Bone marrow (tissue), 2 donors: ENCODE data around the gene AAGAB.
A peak's percentile ranks its signal among the peaks of the same experiment; 100 is the strongest.

Experiments used
- DNase-seq, 2 donors: peaks; one replicate each; lab custom pipeline; 2025; lab: John Stamatoyannopoulos, UW

AAGAB gene

DNA sequence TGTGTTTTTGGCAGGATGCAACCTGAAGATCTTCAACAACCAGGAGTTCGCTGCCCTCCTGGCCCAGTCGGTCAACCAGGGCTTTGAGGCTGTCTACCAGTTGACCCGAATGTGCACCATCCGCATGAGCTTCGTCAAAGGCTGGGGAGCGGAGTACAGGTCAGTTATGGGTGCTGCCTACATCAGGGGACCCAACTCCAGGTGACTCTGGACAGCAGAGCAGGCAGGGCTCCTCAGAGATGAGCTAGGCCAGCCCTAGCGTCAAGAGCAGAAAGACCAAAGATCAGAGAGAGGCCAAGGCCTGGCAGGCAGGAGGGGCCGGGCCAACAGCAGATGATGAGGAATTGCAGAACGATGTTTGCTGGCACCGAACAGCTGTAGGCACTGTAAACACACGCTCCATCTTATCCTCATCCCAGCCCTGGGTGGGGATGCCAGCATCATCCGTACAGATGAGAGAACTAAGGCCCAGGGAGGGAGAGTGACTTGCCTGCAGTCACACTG is 67.1 kb downstream of the AAGAB start:
- DNase-seq = no peak

DNA sequence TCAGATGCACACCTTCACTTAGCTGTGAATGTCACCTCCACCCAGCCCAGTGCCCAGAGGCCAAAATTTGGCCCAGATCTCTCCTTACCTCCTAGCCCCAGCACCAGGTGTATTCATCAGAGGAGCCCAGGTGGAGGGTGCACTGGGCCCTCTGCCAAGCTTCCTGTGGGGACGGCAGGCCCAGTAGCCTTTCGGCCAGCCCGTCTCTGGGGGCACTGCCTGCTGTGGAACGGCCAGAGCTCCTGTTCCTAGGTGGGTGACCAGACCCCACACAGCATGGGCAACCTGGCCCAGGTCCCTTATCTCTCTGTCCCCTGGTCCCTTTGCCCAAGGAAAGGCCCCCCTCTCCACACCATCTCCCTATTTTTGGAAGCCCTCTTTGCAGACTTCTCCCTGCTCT is 67.8 kb downstream of the AAGAB start:
- no peak for DNase-seq

DNA sequence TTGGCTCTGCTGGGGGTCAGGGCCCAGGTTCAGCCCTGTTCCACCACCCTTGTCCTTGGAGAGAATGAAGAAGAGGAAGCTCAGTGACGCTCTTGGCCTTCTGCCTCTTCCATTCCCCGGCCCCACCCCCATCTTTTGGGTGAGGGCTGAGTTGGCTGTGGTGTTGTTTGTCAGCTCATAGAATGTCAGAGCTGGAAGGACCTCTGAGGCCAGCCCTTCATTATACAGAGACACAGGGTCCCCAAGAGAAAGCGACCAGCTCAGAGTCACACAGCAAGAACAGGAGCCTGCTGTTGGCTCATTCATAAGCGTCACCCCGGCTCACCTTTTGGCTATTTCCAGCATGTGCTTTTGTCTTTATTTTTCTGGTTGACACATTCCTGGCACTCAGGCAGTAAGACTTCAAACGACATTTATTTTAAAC is 68.2 kb downstream of the AAGAB start:
- peak in 1 of 2 donors; percentile 16 for DNase-seq

DNA sequence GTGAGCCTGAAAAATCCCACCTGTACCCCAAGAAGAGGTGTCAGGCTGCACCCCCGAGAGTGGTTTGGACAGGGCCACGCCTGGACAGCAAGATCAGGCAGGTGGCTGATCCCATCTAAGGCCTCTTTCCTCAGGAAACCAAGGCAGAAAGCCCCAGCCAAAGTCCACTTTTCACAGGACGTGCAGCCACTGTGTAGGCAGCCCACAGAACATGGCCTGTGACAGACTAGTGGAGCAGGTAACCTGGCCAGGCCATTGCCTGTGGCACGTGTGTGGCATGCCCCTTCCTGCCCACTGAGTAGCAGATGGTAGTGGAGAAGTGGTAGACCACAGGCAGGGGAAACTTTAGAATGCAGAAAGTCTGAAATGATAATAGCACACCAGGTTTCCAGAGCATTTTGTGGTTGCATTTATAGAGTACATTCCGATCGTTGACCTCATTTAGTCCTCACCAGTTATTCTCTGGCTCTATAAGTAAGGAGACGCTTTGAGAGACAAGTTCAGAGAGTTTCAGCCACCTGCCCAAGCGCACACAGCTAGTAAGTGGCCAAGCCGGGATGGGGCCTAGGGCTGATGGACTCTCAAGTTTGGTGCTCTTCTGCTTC is 68.7 kb downstream of the AAGAB start:
- no peak for DNase-seq

DNA sequence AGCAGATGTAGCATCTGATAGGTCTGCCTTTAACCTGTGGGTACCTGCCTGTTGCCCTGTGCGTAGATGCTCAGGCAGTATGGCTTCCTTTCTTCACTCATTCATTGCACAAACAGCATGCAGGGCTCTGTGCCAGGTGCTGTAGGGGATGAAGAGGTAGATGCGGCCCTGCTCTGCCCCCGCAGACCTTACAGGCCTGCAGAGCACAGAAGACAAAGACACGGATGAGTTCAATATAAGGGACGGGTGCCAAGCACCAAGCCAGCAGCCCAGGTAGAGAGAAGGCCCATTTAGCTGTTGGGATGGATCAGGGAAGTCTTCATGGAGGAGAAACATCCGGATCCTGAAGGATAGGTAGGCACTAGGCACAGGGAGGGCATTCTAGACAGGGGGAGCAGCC is 69.4 kb downstream of the AAGAB start:
- DNase-seq = no peak

DNA sequence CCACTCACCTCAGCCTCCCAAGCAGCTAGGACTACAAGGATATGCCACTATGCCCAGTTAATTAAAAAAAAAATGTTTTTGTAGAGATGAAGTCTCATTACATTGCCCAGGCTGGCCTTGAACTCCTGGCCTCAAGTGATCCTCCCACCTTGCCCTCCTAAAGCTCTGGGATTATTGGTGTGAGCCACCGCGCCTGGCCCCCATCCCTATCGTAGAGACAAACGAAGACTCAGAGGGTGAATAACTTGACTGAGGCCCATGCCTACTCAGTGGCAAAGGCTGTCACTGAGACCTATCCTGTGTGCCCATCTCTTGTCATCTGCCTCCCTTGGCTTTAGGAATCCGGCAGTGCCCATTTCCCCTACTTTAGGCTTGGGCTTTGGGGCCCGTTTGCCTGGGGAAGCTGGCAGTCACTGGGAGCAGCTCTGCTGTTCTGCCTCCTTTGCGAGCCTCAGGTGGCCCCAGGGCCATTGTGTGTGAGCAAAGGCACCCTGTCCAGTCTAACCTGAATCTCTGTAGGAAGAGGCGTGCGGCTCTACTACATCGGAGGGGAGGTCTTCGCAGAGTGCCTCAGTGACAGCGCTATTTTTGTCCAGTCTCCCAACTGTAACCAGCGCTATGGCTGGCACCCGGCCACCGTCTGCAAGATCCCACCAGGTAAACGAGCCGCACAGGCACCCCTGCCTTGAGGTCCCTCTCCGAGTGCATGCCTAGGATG is 70.1 kb downstream of the AAGAB start:
- no peak for DNase-seq

DNA sequence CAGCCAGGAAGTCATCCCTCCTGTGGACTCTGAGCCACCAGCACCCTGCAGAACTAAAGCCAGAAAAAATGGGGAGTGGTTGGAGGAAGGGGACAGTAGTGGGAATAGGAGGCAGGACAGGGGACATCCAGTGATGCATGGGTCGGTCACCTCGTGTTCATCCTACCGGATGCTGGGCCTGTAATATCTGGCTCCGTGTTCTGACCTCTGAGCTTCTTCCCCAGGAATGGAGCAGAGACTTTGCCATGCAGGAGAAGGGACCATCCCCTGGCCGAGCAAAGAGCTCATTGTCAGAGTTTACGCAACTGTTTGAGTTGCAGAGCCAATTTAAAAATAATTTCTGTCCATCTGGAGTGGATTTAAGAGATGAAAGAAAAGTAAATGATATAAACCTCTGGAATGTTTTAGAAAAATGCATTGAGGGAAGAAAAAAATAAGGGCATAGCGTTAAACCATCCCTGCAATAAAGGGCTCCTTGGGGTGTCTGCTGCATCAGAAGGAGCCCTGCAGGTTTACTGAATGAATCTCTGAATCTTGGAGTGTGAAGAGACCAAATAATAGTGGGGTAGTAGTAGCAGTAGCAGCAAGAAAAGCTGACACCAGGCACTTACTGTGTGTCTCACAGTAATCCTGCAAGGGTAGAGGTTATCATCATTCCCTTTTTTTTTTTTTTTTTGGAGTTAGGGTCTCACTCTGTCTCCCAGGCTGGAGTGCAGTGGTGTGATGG is 70.9 kb downstream of the AAGAB start:
- no peak for DNase-seq

DNA sequence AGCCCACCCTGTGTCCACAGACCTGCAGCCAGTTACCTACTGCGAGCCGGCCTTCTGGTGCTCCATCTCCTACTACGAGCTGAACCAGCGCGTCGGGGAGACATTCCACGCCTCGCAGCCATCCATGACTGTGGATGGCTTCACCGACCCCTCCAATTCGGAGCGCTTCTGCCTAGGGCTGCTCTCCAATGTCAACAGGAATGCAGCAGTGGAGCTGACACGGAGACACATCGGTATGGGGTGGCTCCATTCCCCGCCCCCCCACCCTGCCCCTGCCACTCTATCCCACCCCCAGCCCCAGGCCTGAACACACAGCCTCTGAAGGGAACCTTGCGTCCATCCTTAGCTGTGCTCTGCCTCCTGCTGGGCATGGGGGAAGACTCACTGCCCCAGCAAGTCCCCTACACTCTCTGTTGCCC is 73.2 kb downstream of the AAGAB start:
- no peak for DNase-seq

DNA sequence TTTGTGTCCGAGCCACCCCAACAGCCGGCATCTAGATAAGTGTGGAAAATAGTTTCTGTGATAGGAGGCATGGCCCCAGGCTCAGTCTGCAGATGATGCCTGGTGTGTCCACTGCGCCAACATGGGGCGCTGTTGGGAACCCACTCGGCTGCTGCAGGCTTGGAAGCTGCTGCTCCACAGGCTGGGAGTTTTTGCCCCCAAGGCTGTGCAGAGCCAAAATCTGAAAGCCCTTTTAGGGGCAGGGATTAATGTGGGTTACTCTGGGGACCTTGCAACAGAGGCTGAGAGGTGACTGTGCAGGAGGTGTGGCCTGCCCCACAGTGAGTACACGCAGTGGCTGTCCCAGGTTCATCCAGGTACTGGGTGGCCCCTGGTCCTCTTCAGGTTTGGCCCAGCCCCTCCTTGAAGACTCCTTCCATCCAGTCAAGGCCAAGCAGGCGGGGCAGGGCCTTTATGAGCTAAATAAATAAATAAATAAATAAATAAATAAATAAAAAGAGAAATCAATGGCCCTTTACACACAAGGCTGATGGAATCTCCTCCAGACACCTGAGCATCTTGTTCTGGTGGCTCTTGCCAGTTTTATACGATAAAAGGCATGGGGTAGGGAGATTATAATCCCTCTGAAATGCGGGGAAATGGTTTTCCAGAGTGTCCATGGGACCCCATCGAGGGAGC is 73.8 kb downstream of the AAGAB start:
- no peak for DNase-seq

DNA sequence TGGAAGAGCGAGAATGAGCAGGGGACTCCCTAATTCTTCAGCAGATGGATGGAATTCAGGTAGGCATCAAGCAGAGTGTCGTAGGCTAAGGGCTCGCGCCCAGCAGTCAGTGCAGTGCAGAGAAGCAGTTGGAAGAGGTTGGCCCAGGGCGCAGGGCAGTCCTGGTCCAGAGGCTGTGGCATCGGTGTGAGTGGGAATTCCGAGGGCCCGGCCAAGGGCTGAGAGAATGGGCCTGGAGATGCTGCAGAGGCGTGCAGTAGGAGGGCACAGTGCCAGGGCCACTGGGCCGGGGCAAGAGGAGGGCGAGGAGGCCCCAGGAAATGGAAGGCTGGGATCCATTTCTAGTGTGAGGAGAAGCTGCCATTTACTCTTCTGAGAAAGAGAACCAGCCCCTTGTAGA is 74.4 kb downstream of the AAGAB start:
- no peak for DNase-seq

DNA sequence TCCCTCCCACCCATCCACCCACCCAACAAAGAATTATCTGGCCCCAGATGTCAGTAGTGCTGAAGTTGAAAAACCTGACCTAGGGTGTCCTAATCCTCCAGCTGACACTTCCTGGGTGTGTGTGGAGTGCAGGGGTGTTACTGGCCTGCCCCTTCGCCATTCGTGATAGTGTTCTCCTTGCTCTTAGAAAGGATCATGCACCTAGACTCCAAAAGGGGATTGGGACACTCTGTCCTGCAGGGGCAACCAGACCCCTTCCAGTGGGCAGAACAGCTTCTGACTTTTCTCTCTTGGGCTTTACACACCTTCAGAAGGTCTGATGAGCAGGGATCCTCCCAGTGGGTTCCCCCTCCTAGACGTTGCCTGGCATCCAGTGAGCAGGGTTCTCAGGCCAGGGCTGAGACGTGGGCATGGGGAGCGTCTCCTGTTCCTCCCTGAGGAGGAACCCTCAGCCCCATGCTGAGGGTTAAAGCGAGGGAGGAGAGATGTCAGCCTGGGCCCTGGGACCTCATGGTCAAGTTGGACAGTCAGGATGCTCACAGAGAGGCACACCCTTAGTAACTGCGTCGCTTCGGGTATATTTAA is 75.0 kb downstream of the AAGAB start:
- no peak for DNase-seq

DNA sequence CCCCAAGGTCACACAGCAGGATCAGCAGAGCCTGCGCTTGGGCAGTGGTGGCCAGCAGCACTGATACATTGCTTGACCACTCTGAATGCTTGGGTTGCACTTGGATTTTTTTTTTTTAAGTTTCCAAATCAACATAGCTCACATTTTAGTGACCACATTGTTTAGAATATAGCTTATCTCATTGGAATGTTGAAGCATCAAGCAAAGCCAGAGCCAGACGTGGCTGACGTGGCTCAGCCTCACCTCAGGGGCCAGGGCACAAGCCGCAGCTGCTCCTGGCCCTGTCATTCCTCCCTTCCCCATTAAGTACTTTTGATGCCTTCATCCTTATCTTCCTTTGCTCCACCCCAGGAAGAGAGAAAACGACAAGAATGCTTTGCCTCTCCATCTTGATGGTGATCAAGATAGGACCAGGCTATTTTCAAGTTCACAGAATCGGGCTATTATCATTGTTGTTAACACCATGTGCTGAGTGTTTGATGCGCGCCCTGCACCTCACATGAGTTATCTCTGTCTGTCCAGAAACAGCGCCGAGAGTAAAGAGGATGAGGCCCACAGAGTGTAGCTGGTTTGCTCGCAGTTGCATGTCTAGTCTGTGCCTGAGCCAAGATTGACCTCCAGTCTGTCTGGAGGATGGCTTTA is 75.8 kb downstream of the AAGAB start:
- DNase-seq = no peak

DNA sequence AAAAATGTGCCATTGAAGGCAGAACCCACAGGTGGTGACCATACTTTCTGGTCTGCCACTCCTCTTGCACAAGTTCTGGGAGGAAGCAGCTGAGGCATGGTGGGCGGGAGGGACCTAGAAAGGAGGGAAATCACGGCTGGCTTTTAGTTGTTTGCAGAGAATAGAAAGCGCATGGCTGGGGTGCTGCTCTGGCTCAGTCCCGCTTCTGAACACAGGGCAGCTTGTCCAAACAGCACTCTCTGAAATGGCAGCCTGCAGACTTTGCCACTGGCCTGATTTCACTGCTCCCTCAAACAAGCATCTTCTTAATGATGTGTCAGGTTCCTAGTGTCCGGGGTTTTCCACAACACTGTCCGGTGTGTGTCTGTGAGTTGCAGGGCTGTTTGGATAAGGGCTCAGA is 76.7 kb downstream of the AAGAB start:
- DNase-seq = no peak

DNA sequence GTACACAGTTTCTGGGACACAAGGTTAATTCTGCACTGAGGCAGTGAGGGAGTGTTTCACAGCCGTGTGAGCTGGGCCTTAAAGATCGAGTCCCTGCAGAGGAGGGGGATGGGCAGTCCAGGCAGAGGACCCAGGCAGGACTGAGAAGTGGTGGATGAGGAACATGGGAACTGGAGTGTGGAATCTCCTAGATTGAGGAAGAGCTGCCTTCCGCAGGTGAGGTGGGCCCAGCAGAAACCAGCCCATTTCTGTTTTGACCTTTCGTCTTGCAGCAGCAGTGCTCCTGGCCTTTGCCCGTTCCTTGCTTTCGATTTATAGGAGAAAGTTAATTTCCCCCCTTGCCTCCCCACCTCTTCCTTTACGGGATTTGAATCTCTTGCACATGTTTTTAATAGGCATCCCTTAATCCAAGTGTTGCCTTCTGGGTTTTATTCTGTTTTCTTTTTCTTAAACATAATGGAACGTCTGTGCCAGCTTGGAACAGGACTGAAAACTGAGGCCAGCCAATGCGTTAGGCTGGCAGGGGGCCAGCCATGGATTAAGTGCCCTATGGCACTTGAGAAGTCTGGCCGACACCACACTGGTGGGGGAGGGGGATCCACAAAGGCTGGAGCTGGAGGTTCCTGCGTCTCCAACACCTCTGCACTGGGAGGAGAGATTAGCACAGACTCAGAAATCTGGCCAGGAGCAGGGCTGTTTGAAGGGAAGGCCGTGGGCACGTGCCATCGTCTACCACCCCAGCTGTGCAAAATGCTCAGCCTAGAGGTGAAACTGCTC is 78.1 kb downstream of the AAGAB start:
- DNase-seq = no peak

DNA sequence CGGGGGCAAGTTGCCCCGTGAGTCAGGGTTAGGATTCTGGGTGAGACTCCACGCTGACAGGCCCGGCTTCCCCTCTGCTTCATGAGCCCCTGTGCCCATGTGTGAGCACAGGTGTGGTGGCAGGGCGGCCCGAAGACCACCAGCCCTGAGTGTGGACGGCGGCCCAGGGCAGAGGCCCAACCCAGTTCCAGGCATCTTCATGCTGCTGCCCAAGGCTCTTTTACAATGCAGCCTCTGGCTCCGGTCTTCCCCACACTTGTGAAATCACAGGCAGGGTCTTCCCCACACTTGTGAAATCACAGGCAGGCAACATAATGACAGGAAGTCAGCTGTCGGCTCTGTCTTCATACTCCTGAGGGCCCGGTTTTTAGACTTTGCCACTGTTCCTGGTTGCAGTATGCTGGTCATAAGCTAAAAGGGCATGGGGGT is 78.8 kb downstream of the AAGAB start:
- peak; percentile 32 to 40 for DNase-seq

DNA sequence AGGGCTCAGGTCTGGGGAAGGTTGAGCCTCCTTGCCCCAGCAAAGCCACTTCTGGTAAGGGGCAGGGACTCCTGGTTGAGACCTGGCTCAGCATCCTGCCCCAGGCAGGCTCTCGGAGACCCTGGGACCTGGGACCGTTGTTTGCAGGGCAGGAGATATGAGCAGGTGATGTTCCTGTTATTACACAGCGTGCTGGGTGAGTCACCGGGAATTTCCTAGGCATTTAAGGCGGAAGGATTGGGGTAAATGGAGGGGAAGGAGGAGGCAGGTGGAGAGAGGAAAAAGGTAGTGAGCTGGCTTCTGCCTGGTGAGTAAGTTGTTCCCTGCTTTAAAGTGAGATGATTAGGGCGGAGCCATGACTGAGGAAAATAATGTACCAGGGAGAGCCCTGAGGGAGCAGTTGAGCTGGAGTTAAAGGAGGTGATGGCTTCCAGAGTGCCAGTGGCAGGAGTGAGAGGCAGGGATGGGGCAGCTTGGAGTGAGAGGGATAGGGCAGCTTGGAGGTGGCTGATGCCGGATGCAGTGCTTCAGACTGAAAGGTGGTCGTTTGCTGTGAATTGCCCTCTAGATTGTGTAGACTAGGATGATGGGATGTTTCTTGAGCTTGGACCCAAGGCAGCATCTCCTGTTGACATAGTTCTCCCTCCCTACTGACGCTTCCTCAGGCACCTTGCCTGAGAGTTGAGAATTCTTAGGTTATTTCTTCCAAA is 79.4 kb downstream of the AAGAB start:
- DNase-seq = no peak

DNA sequence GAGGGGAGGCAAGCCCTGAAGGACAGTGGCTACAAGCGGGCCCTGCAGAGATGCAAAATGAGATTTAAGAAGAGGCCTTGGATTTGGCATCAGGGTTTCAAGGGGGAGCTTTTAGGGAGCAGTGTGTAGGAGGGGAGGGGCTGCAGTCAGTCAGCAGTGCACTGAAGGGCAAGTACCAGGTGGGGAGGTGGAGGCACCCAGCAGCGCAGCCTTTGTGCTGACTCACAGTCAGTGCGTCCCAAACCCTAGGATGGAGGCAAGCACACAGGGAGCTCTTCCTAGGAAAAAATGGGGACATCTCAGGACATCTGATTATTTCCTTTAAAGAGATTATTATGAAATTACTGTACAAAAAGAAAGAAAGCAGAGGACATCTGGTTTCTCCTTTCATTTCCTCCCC is 80.0 kb downstream of the AAGAB start:
- DNase-seq = no peak

DNA sequence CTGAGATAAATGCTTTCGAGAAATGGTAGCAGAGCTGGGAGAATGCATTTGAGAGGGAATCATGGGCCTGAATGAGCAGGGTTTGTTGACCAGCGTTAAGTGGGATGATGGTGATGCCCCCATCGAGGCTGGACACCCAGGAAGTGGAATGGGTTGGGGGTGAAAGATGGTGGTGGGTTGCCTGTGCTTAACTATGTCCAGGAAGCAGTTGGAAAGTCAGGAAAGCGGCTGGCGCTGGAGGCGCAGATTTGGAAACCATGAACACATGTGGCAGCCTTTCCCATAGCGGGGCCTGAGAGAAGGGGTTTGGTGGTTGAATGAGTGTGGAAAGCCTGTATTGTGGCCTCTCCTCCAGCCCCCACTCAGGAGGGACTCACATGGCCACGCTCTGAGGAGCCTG is 80.7 kb downstream of the AAGAB start:
- no peak for DNase-seq

DNA sequence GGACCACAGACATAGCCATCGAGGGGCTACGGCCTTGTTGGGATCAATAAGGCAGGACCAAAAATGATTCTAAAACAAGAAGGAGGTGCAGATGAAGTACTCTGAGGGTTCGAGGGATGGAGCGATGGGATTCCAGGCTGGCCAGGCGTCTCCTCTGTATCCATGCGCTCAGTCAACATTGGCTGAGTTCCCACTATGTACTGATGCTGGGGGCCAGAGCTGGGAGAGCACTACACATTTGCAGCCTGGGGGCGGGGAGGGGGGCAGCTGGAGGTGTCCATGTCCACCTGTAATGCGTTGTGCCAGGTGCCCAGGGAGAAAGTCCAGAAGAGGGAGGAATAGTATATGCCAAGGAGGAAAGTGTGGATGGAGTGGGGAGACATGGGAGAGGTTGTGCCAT is 81.5 kb downstream of the AAGAB start:
- DNase-seq = no peak

DNA sequence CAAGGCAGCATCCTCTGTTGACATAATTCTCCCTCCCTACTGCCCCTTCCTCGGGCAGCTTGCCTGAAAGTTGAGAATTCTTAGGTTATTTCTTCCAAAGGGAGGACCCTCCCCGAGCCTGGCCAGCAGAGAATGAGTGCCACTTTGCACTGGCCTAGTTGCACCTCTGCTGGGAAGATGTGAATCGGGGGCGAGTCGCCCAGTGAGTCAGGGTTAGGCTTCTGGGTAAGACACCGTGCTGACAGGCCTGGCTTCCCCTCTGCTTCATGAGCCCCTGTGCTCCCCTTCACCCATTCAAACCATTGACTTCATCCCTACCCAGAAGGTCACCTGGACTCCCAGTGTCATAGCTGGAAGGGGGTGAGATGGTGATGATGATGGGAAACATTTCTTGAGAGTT is 82.3 kb downstream of the AAGAB start:
- no peak for DNase-seq
